Neural progenitor cell (in vitro differentiated cells): ENCODE data around the gene EME2. TPM values are rescaled to one million over a fixed set of nuclear protein-coding genes. Genes with fewer than 3 reads are reported as not detected.

ENCODE experiments used
- DNase-seq: peaks from one replicate; pipeline ENCODE4 v3.0.0-alpha.2; 2016; ENCODE audit warnings: low spot score
- H2AFZ ChIP-seq: fragments of 200-600 bp; sonication (generic); replicated peaks from 2 replicates; pipeline ENCODE4 v1.6.1; 2016; ENCODE audit warnings: antibody characterized with exemption
- H3F3A ChIP-seq: fragments of 200-600 bp; sonication (generic); 2 replicates; pipeline ENCODE4 v1.6.1; 2016; ENCODE audit warnings: antibody characterized with exemption, low read depth
- H3K27ac ChIP-seq: fragments of 200-600 bp; sonication (generic); 2 replicates; pipeline ENCODE4 v1.5.1; 2016; ENCODE audit warnings: mild to moderate bottlenecking
- H3K27me3 ChIP-seq: fragments of 200-600 bp; sonication (generic); 2 replicates; pipeline ENCODE4 v1.6.1; 2016; ENCODE audit warnings: mild to moderate bottlenecking, moderate library complexity
- H3K36me3 ChIP-seq: fragments of 200-600 bp; sonication (generic); 2 replicates; pipeline ENCODE4 v1.5.1; 2016
- H3K4me1 ChIP-seq: fragments of 200-600 bp; sonication (generic); 2 replicates; pipeline ENCODE4 v1.6.1; 2016; ENCODE audit warnings: mixed run types
- H3K4me2 ChIP-seq: fragments of 200-600 bp; sonication (generic); 2 replicates; pipeline ENCODE4 v1.6.1; 2016
- H3K4me3 ChIP-seq: fragments of 200-600 bp; sonication (generic); 2 replicates; pipeline ENCODE4 v1.5.1; 2016
- H3K79me2 ChIP-seq: fragments of 200-600 bp; sonication (generic); 2 replicates; pipeline ENCODE4 v1.6.1; 2016; ENCODE audit warnings: low read depth
- H3K9ac ChIP-seq: fragments of 200-600 bp; sonication (generic); 2 replicates; pipeline ENCODE4 v1.6.1; 2016
- H3K9me3 ChIP-seq: fragments of 200-600 bp; sonication (generic); 2 replicates; pipeline ENCODE4 v1.5.1; 2016; ENCODE audit warnings: low read depth
- H4K20me1 ChIP-seq: fragments of 200-600 bp; sonication (generic); 2 replicates; pipeline ENCODE4 v1.6.1; 2016; ENCODE audit warnings: low read depth
- H3K27ac Mint-ChIP-seq: 3 replicates; pipeline ENCODE4 v1.8.0; 2021; ENCODE audit warnings: mixed read lengths
- H3K27me3 Mint-ChIP-seq: 2 replicates; pipeline ENCODE4 v1.8.0; 2022; ENCODE audit warnings: low read depth, mild to moderate bottlenecking, inconsistent platforms, moderate library complexity, mixed read lengths; ENCODE audit not compliant: insufficient read depth
- H3K36me3 Mint-ChIP-seq: 3 replicates; pipeline ENCODE4 v1.8.0; 2021; ENCODE audit warnings: mixed read lengths
- H3K4me1 Mint-ChIP-seq: 3 replicates; pipeline ENCODE4 v1.8.0; 2021; ENCODE audit warnings: mixed read lengths
- H3K4me3 Mint-ChIP-seq: 3 replicates; pipeline ENCODE4 v1.8.0; 2021; ENCODE audit warnings: mild to moderate bottlenecking, moderate library complexity, mixed read lengths
- H3K9me3 Mint-ChIP-seq: 3 replicates; pipeline ENCODE4 v1.8.0; 2020; ENCODE audit warnings: mixed read lengths
- CTCF ChIP-seq: fragments of 200-600 bp; sonication (generic); IDR thresholded peaks from 2 replicates; pipeline ENCODE4 v1.5.1; 2017; ENCODE audit warnings: antibody characterized with exemption, mild to moderate bottlenecking
- EZH2 ChIP-seq: fragments of 200-600 bp; sonication (generic); IDR thresholded peaks from 2 replicates; pipeline ENCODE4 v1.6.1; 2017; ENCODE audit warnings: antibody characterized with exemption, mild to moderate bottlenecking, moderate library complexity
- EZH2phosphoT487 ChIP-seq: fragments of 200-600 bp; sonication (generic); IDR thresholded peaks from 2 replicates; pipeline ENCODE4 v1.6.1; 2017; ENCODE audit warnings: antibody characterized with exemption
- total RNA-seq: library from RNA; depleted of rRNA; stranded (reverse); fragments of >200 nt; gene quantifications from 2 replicates; pipeline ENCODE4 v1.2.3, GENCODE V29; 2015; ENCODE audit warnings: low replicate concordance

The EME2 gene
- total RNA-seq, 1 donor from 2014 or later: 2.3 TPM

GRCh38 chr16:1762196-1762878 is 10.3 kb upstream of the EME2 start:
- TF ChIP-seq EZH2phosphoT487: no peak
- TF ChIP-seq EZH2: no peak
- TF ChIP-seq CTCF: no peak
- Histone ChIP-seq H3K9ac (no peak overlapping the region), H3K9me3 (no peaks in the 10 kb centered on the region), H3K4me2 (no peak overlapping the region), H3F3A (peaks cover 8% of the 10 kb centered on the region), H4K20me1 (peaks cover 15% of the 10 kb centered on the region), H3K4me3 (no peak overlapping the region), H3K4me1 (no peaks in the 10 kb centered on the region), H2AFZ (no peak overlapping the region), H3K36me3 (no peaks in the 10 kb centered on the region), H3K79me2 (no peaks in the 10 kb centered on the region), H3K27me3 (no peaks in the 10 kb centered on the region), H3K27ac (no peak overlapping the region)
- Mint-ChIP-seq H3K9me3 (no peaks in the 10 kb centered on the region), H3K4me1 (no peaks in the 10 kb centered on the region), H3K27me3 (no peaks in the 10 kb centered on the region), H3K4me3 (no peak overlapping the region), H3K36me3 (peaks cover 3% of the 10 kb centered on the region), H3K27ac (no peak overlapping the region)
- DNase-seq: no peak

- H3K27ac Mint-ChIP-seq: no peak overlapping the region
- H3K27me3 Mint-ChIP-seq: peaks cover 4% of the 10 kb centered on the region
- Histone ChIP-seq H3K36me3 (no peaks in the 10 kb centered on the region), H3K4me3 (no peak overlapping the region), H3F3A (peaks cover 8% of the 10 kb centered on the region), H3K9ac (no peak overlapping the region), H3K9me3 (no peaks in the 10 kb centered on the region), H3K27me3 (no peaks in the 10 kb centered on the region), H3K27ac (no peak overlapping the region), H2AFZ (no peak overlapping the region), H3K4me2 (no peak overlapping the region), H3K79me2 (no peaks in the 10 kb centered on the region), H3K4me1 (no peaks in the 10 kb centered on the region), H4K20me1 (peaks cover 15% of the 10 kb centered on the region)
- no peak for TF ChIP-seq CTCF
- TF ChIP-seq EZH2phosphoT487: no peak
- TF ChIP-seq EZH2: no peak
- no peak overlapping the region for H3K4me3 Mint-ChIP-seq
- no peaks in the 10 kb centered on the region for H3K4me1 Mint-ChIP-seq
- no peaks in the 10 kb centered on the region for H3K9me3 Mint-ChIP-seq
- peaks cover 3% of the 10 kb centered on the region for H3K36me3 Mint-ChIP-seq
- peak; percentile 20 for DNase-seq
These were observed 9.6 kb upstream of the EME2 start for GRCh38 chr16:1762879-1763520.

- Histone ChIP-seq H3K9ac (no peak overlapping the region), H3K4me1 (no peaks in the 10 kb centered on the region), H3K9me3 (no peaks in the 10 kb centered on the region), H3F3A (peaks cover 8% of the 10 kb centered on the region), H3K27ac (no peak overlapping the region), H3K36me3 (no peaks in the 10 kb centered on the region), H3K4me2 (peak overlapping the region; percentile 11), H4K20me1 (peaks cover 18% of the 10 kb centered on the region), H2AFZ (no peak overlapping the region), H3K4me3 (no peak overlapping the region), H3K79me2 (no peaks in the 10 kb centered on the region), H3K27me3 (no peaks in the 10 kb centered on the region)
- DNase-seq: peak; percentile 82
- Mint-ChIP-seq H3K4me1 (no peaks in the 10 kb centered on the region), H3K9me3 (no peaks in the 10 kb centered on the region), H3K27me3 (peaks cover 4% of the 10 kb centered on the region), H3K4me3 (no peak overlapping the region), H3K27ac (no peak overlapping the region), H3K36me3 (peaks cover 3% of the 10 kb centered on the region)
- no peak for TF ChIP-seq EZH2phosphoT487
- TF ChIP-seq CTCF: peak; percentile 69
These were observed 8.8 kb upstream of the EME2 start for GRCh38 chr16:1763521-1764511.
